Body of pancreas (tissue), 4 donors: ENCODE results near the gene OR1J2.

Experiments used
- POLR2A ChIP-seq, 3 donors: fragments of 450-650 bp; IDR thresholded peaks; one replicate each; pipeline ENCODE4 v1.6.1; 2016; ENCODE audit warnings: antibody characterized with exemption in 3 of 3, mild to moderate bottlenecking in 2 of 3
- TF ChIP-seq, protein P1 (sequence below), 7 experiments: fragments of 450-650 bp in 4 of 7; fragments of 200-600 bp in 3 of 7; sonication (generic) in 3 of 7; IDR thresholded peaks; one replicate each; pipeline ENCODE4 v1.5.1; 2016 to 2019; ENCODE audit warnings: antibody characterized with exemption in 7 of 7

DNA sequence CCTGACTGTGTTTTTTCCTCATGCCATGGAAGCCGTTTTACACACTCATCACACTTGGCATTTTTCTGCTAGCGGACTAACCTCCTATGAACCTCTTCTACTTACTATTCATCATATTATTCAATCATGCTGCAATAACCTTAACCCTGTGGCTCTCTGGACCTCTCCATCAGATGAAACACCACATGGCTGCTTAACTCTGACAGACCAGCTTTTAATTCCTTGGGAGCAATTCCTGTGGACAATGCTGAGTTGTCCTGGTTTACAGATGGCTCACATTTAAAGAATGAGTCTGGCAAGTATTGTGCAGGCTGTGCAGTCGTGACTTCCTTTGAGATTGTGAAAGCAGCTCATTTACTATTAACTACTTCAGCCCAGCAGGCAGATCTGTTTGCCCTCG is 41.9 kb upstream of the OR1J2 start:
- TF ChIP-seq, protein P1, sequence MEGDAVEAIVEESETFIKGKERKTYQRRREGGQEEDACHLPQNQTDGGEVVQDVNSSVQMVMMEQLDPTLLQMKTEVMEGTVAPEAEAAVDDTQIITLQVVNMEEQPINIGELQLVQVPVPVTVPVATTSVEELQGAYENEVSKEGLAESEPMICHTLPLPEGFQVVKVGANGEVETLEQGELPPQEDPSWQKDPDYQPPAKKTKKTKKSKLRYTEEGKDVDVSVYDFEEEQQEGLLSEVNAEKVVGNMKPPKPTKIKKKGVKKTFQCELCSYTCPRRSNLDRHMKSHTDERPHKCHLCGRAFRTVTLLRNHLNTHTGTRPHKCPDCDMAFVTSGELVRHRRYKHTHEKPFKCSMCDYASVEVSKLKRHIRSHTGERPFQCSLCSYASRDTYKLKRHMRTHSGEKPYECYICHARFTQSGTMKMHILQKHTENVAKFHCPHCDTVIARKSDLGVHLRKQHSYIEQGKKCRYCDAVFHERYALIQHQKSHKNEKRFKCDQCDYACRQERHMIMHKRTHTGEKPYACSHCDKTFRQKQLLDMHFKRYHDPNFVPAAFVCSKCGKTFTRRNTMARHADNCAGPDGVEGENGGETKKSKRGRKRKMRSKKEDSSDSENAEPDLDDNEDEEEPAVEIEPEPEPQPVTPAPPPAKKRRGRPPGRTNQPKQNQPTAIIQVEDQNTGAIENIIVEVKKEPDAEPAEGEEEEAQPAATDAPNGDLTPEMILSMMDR (IDR thresholded peaks at IDR 0.05), result no peak
- no peak for TF ChIP-seq POLR2A (IDR thresholded peaks at IDR 0.05)
